Nephron progenitor cell (in vitro differentiated cells): ENCODE data around the gene FHL2.

Experiments
- DNase-seq: peaks from one replicate; pipeline ENCODE4 v3.0.0; 2021
- H3K27ac Mint-ChIP-seq: 2 replicates; pipeline ENCODE4 v1.8.0; 2021; ENCODE audit warnings: mild to moderate bottlenecking, moderate library complexity, mixed read lengths
- H3K27me3 Mint-ChIP-seq: 2 replicates; pipeline ENCODE4 v1.8.0; 2021; ENCODE audit warnings: mild to moderate bottlenecking, low read depth, mixed read lengths; ENCODE audit not compliant: poor library complexity
- H3K36me3 Mint-ChIP-seq: 2 replicates; pipeline ENCODE4 v1.8.0; 2021; ENCODE audit warnings: low read depth, mixed read lengths
- H3K4me1 Mint-ChIP-seq: 2 replicates; pipeline ENCODE4 v1.8.0; 2021; ENCODE audit warnings: mixed read lengths
- H3K4me3 Mint-ChIP-seq: 2 replicates; pipeline ENCODE4 v1.8.0; 2021; ENCODE audit warnings: mild to moderate bottlenecking, moderate library complexity, mixed read lengths
- H3K9me3 Mint-ChIP-seq: 2 replicates; pipeline ENCODE4 v1.8.0; 2021; ENCODE audit warnings: mild to moderate bottlenecking, moderate library complexity, mixed read lengths
- TF ChIP-seq, protein P1 (sequence below): fragments of 200-600 bp; sonication (generic); IDR thresholded peaks from 2 replicates; pipeline ENCODE4 v1.5.0; 2021; ENCODE audit warnings: antibody characterized with exemption

Gene FHL2

DNA sequence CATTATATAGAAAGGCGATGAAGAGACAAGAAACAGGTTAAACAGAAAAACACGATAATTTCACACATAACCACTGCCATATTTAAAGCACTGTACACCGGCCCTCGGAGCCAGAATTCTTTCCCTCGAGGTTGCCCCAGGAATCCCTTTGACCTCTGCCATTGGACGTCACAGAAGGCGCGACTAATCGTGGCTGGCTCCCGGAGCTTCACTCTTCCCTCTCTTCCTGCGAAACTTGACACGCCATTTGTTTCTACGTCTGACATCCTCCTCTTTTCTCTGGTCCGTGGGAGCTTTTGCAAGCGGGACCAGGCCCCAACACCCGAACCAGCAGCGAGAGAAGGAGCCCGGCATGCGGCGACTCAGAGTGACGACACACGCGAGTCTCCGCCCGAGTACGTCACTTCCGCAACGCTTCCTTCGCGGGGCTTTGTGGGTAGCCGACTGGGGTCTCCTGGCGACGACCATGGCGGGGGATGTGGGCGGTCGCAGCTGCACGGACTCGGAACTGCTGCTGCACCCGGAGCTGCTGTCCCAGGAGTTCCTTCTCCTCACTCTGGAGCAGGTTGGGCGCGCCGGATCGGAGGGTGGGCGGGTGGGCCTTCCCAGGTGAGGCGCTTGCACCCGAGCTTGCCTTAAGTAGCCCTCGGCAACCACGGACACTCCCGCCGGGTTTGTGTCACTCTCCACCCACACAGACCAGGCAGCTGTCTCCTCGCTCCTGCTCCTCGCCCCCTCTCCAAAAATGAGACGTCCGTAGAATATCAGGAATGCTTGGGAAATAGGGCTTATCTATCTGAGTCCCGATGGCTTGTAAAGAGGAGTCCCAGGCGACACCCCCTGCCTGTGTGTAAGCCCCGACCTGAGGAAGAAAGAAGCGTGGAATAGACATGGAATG is 61.5 kb downstream of the FHL2 start, which contains the start of gene C2orf49:
Gene C2orf49, plus strand, starts transcription at position 419 of the 898 bp plus-strand sequence. Its CDS starts 48 bp downstream, at position 467.
- H3K27me3 Mint-ChIP-seq = no peaks in the 10 kb centered on the region
- H3K4me1 Mint-ChIP-seq = peaks cover 31% of the 10 kb centered on the region
- H3K4me3 Mint-ChIP-seq = peak within 1 kb of the TSS; percentile 96
- peaks cover 10% of the 10 kb centered on the region for H3K36me3 Mint-ChIP-seq
- DNase-seq = peak; percentile 92
- H3K9me3 Mint-ChIP-seq = no peaks in the 10 kb centered on the region
- peak within 1 kb of the TSS; percentile 100 for H3K27ac Mint-ChIP-seq
- TF ChIP-seq, protein P1, sequence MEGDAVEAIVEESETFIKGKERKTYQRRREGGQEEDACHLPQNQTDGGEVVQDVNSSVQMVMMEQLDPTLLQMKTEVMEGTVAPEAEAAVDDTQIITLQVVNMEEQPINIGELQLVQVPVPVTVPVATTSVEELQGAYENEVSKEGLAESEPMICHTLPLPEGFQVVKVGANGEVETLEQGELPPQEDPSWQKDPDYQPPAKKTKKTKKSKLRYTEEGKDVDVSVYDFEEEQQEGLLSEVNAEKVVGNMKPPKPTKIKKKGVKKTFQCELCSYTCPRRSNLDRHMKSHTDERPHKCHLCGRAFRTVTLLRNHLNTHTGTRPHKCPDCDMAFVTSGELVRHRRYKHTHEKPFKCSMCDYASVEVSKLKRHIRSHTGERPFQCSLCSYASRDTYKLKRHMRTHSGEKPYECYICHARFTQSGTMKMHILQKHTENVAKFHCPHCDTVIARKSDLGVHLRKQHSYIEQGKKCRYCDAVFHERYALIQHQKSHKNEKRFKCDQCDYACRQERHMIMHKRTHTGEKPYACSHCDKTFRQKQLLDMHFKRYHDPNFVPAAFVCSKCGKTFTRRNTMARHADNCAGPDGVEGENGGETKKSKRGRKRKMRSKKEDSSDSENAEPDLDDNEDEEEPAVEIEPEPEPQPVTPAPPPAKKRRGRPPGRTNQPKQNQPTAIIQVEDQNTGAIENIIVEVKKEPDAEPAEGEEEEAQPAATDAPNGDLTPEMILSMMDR = no peak

GRCh38 chr2:105336786-105337121 is 62.1 kb downstream of the FHL2 start:
- Mint-ChIP-seq H3K4me1 (peaks cover 31% of the 10 kb centered on the region), H3K4me3 (peak overlapping the region; percentile 96), H3K9me3 (no peaks in the 10 kb centered on the region), H3K27ac (peak overlapping the region; percentile 100), H3K27me3 (peaks cover 4% of the 10 kb centered on the region), H3K36me3 (peaks cover 7% of the 10 kb centered on the region)
- no peak for DNase-seq
- TF ChIP-seq, protein P1 = no peak

DNA sequence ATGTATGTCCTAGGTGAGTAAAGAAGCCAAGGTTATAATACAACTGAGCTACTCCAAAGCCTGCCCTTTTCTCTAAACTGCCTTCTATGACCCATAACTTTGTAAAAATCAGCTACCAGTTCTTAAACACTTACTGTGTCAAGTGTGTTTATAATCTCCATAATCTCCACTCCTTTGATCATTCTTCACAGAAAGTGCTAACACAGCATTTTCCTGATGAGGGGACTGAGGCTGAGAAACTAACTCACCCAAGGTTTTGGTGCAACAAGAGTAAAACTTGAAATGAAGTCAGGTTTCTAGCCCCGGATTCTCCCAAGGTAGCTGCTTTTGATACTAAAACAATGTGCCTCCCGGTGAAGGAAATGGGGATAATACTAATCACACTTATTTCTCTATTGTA is 63.4 kb downstream of the FHL2 start:
- Mint-ChIP-seq H3K4me3 (peak overlapping the region; percentile 96), H3K9me3 (no peaks in the 10 kb centered on the region), H3K27me3 (peaks cover 4% of the 10 kb centered on the region), H3K27ac (no peak overlapping the region), H3K4me1 (peaks cover 31% of the 10 kb centered on the region), H3K36me3 (peaks cover 7% of the 10 kb centered on the region)
- DNase-seq = no peak
- TF ChIP-seq, protein P1 = no peak

DNA sequence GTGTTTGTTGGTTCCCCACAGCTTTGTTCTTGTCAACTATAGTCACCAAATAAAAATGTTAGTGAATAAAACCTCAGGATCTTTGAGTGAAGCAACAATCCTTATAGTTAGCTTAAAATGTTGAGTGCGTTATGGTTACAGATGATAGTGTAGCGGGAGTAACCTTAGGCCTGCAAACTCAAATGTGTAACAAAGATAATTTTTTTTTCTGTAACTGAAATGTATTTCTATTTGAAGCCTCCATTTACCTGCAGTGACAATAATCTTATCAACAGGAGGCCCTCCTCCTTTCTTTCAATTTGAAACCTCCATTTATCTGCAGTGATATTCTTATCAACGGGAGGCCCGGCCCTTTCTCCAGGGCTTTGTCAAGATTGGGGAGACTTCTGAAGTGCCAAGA is 64.6 kb downstream of the FHL2 start:
- no peak for DNase-seq
- TF ChIP-seq, protein P1 = no peak
- peaks cover 4% of the 10 kb centered on the region for H3K27me3 Mint-ChIP-seq
- H3K9me3 Mint-ChIP-seq = no peaks in the 10 kb centered on the region
- no peak overlapping the region for H3K27ac Mint-ChIP-seq
- peaks cover 35% of the 10 kb centered on the region for H3K4me1 Mint-ChIP-seq
- H3K4me3 Mint-ChIP-seq = no peak overlapping the region
- H3K36me3 Mint-ChIP-seq = no peaks in the 10 kb centered on the region

DNA sequence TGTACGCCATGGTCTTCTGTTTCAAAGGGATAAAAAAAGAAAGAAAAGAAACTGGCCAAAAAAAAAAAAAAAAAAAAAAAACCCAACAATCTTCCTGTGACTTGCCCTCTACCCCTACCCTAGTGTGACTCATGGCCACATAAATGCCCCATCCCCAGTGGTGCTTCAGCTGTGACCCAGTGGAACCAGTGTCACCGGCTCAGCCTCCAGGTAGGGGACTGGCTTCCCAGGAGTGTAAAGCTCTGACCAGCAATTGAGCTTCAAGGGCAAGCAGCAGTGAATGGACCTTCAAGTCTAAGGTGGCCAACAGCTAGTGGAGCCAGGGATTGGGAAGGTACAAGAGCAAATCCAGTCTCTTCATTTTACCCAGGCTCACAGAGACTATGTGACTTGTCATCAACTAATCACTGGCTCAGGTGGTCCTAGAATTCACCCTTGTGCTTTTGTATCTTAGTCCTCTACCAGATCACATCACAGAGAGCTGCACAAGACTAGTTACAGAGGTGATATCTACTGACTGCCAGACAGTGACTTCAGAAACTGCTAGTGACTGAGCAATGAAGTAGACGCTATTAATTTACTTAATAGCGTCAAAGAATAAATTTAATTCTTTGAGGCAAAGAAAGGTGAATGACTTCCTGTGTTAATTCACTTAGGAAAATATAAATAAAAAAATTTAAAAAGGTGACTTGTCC is 68.0 kb downstream of the FHL2 start:
- Mint-ChIP-seq H3K27ac (no peak overlapping the region), H3K4me3 (peak overlapping the region; percentile 80), H3K36me3 (no peaks in the 10 kb centered on the region), H3K27me3 (peaks cover 6% of the 10 kb centered on the region), H3K9me3 (no peaks in the 10 kb centered on the region), H3K4me1 (peaks cover 21% of the 10 kb centered on the region)
- no peak for DNase-seq
- TF ChIP-seq, protein P1 = no peak
